Colonic mucosa (tissue), 4 donors: ENCODE measurements around the gene FIS1. TPM values are rescaled to one million over a fixed set of nuclear protein-coding genes. Genes with fewer than 3 reads are reported as not detected.

ENCODE experiments used
- DNase-seq: peaks from one replicate; pipeline ENCODE4 v3.0.0-alpha.2; 2020
- H3K27ac ChIP-seq: fragments of 200-600 bp; one replicate; pipeline ENCODE4 v1.8.0; 2021
- H3K27me3 ChIP-seq: fragments of 200-600 bp; one replicate; pipeline ENCODE4 v1.8.0; 2021
- H3K36me3 ChIP-seq: fragments of 200-600 bp; one replicate; pipeline ENCODE4 v1.8.0; 2021
- H3K4me1 ChIP-seq: fragments of 200-600 bp; one replicate; pipeline ENCODE4 v1.8.0; 2021; ENCODE audit warnings: mild to moderate bottlenecking
- H3K4me3 ChIP-seq: fragments of 200-600 bp; one replicate; pipeline ENCODE4 v1.8.0; 2021
- H3K9ac ChIP-seq, 2 donors: one replicate each; pipeline ENCODE4 v1.7.0; 2013; ENCODE audit warnings: control low read depth in 2 of 2, low read depth in 2 of 2, low read length in 2 of 2
- H3K9me3 ChIP-seq: fragments of 200-600 bp; one replicate; pipeline ENCODE4 v1.8.0; 2021
- CTCF ChIP-seq: fragments of 200-600 bp; IDR thresholded peaks from one replicate; pipeline ENCODE4 v1.8.0; 2022; ENCODE audit warnings: antibody characterized with exemption, mild to moderate bottlenecking
- intact Hi-C: fragments of 100-400 bp; cut with DNase I; formaldehyde crosslinking; loops from one replicate; pipeline ENCODE4 v1.14.1; 2022
- total RNA-seq, 2 donors: library from RNA; stranded (reverse); fragmentation: NEBNext Ultra II Directional in 1 of 2; extraction: Animal tissue kit (Norgen Biotek cat#: 25700) in 1 of 2; gene quantifications; one replicate each; pipeline ENCODE4 v1.2.1, GENCODE V29; 2021
- donor health status: healthy.
- donor health status: DM: no; HTN: no; CAD: no.
- donor health status: DM: no; HTN: no; CAD: no.

The FIS1 gene
- total RNA-seq, 2 donors from 2014 or later = 132 to 148 TPM

GRCh38 chr7:101239951-101240220 lies 5.0 kb downstream of the FIS1 start:
- Histone ChIP-seq H3K27ac (no peak overlapping the region), H3K9ac (no peak overlapping the region), H3K4me1 (peaks cover 6% of the 10 kb centered on the region), H3K9me3 (no peaks in the 10 kb centered on the region), H3K36me3 (no peaks in the 10 kb centered on the region), H3K27me3 (no peaks in the 10 kb centered on the region), H3K4me3 (no peak overlapping the region)
- no peak for DNase-seq
- no peak for TF ChIP-seq CTCF
- intact Hi-C loops = no loop called here

GRCh38 chr7:101239191-101239950 lies 5.5 kb downstream of the FIS1 start:
- Histone ChIP-seq H3K4me3 (no peak overlapping the region), H3K4me1 (peaks cover 6% of the 10 kb centered on the region), H3K36me3 (no peaks in the 10 kb centered on the region), H3K27ac (no peak overlapping the region), H3K27me3 (no peaks in the 10 kb centered on the region), H3K9me3 (no peaks in the 10 kb centered on the region), H3K9ac (no peak overlapping the region)
- no peak for DNase-seq
- intact Hi-C loops = no loop called here
- TF ChIP-seq CTCF = no peak

GRCh38 chr7:101238226-101239182 lies 6.4 kb downstream of the FIS1 start:
- Histone ChIP-seq H3K4me1 (peaks cover 2% of the 10 kb centered on the region), H3K9ac (peak overlapping the region; percentile 56 to 90), H3K36me3 (no peaks in the 10 kb centered on the region), H3K9me3 (no peaks in the 10 kb centered on the region), H3K27ac (peak overlapping the region; percentile 52), H3K4me3 (no peak overlapping the region), H3K27me3 (no peaks in the 10 kb centered on the region)
- no peak for TF ChIP-seq CTCF
- intact Hi-C loops = no loop called here
- DNase-seq = no peak

GRCh38 chr7:101237206-101238067 lies 7.4 kb downstream of the FIS1 start, which contains the start of gene CLDN15:
Gene CLDN15 (minus strand): TSS chr7:101237802. CDS start chr7:101237581, 221 bp downstream.
- Histone ChIP-seq H3K4me3 (peak within 1 kb of the TSS; percentile 26), H3K27ac (peak within 1 kb of the TSS; percentile 52), H3K9me3 (no peaks in the 10 kb centered on the region), H3K27me3 (no peaks in the 10 kb centered on the region), H3K9ac (peak within 1 kb of the TSS; percentile 56 to 90), H3K36me3 (no peaks in the 10 kb centered on the region), H3K4me1 (no peaks in the 10 kb centered on the region)
- no peak for TF ChIP-seq CTCF
- intact Hi-C loops = no loop called here
- DNase-seq = peak; percentile 86

- no peak for TF ChIP-seq CTCF
- H3K36me3 ChIP-seq = no peaks in the 10 kb centered on the region
- H3K9me3 ChIP-seq = no peaks in the 10 kb centered on the region
- DNase-seq = no peak
- H3K9ac ChIP-seq = peak overlapping the region; percentile 46 to 90
- peak overlapping the region; percentile 26 for H3K4me3 ChIP-seq
- peak overlapping the region; percentile 52 for H3K27ac ChIP-seq
- no peaks in the 10 kb centered on the region for H3K4me1 ChIP-seq
- no peaks in the 10 kb centered on the region for H3K27me3 ChIP-seq
- intact Hi-C loops = no loop called here
Observed at GRCh38 chr7:101236292-101236835, 8.5 kb downstream of the FIS1 start.
